ENCODE results near the gene ARRDC3.
"Not testable (repeated sequence)": the region's sequence is repeated elsewhere in the genome, so short reads cannot be mapped to it uniquely, and the experiment has no call there.

The ARRDC3 gene

GRCh38 chr5:91359962-91360609, 23.0 kb downstream of the ARRDC3 start:
- no peak for DNase-seq

GRCh38 chr5:91357806-91358205, 25.3 kb downstream of the ARRDC3 start:
- DNase-seq: no peak

- no peak for DNase-seq
Observed at GRCh38 chr5:91357012-91357634, 26.0 kb downstream of the ARRDC3 start.

- not testable (repeated sequence) for DNase-seq
Observed at GRCh38 chr5:91354867-91355266, 28.2 kb downstream of the ARRDC3 start.

- no peak for DNase-seq
Observed at GRCh38 chr5:91352831-91353695, 30.1 kb downstream of the ARRDC3 start.

- no peak for DNase-seq
Observed at GRCh38 chr5:91345461-91345860, 37.7 kb downstream of the ARRDC3 start.

- DNase-seq: not testable (repeated sequence)
Observed at GRCh38 chr5:91344661-91345200, 38.4 kb downstream of the ARRDC3 start.

- DNase-seq: no peak
Observed at GRCh38 chr5:91343916-91344315, 39.2 kb downstream of the ARRDC3 start.

- DNase-seq: not testable (repeated sequence)
Observed at GRCh38 chr5:91342931-91343330, 40.2 kb downstream of the ARRDC3 start.

- DNase-seq: no peak
Observed at GRCh38 chr5:91341154-91341553, 42.0 kb downstream of the ARRDC3 start.

GRCh38 chr5:91340532-91340931, 42.6 kb downstream of the ARRDC3 start:
- no peak for DNase-seq

GRCh38 chr5:91339063-91339705, 43.9 kb downstream of the ARRDC3 start:
- DNase-seq: no peak

- peak; percentile 82 for DNase-seq
Observed at GRCh38 chr5:91332267-91333045, 50.7 kb downstream of the ARRDC3 start.

- DNase-seq: no peak
Observed at GRCh38 chr5:91331705-91332104, 51.4 kb downstream of the ARRDC3 start.

GRCh38 chr5:91329283-91329682, 53.8 kb downstream of the ARRDC3 start:
- peak; percentile 82 for DNase-seq

- no peak for DNase-seq
Observed at GRCh38 chr5:91328743-91329142, 54.4 kb downstream of the ARRDC3 start.

GRCh38 chr5:91322981-91323380, 60.1 kb downstream of the ARRDC3 start:
- DNase-seq: not testable (repeated sequence)

- no peak for DNase-seq
Observed at GRCh38 chr5:91319667-91320066, 63.5 kb downstream of the ARRDC3 start.

- DNase-seq: no peak
Observed at GRCh38 chr5:91318724-91319123, 64.4 kb downstream of the ARRDC3 start.

All from activated CD4-positive, alpha-beta T cell treated with anti-CD3 and anti-CD28 coated beads, Interleukin-2, amount 50 U/mL, for 16 hours (primary cell).